Measurements from ENCODE around the gene GID8. TPM values are rescaled to one million over a fixed set of nuclear protein-coding genes. Genes with fewer than 3 reads are reported as not detected.

GID8 gene
- total and polyA plus RNA-seq, 2 of the 13 experiments (the other 11 are each of a cell fraction or from before 2014, with no cell fraction given), result 39.6 to 59.8 TPM

DNA sequence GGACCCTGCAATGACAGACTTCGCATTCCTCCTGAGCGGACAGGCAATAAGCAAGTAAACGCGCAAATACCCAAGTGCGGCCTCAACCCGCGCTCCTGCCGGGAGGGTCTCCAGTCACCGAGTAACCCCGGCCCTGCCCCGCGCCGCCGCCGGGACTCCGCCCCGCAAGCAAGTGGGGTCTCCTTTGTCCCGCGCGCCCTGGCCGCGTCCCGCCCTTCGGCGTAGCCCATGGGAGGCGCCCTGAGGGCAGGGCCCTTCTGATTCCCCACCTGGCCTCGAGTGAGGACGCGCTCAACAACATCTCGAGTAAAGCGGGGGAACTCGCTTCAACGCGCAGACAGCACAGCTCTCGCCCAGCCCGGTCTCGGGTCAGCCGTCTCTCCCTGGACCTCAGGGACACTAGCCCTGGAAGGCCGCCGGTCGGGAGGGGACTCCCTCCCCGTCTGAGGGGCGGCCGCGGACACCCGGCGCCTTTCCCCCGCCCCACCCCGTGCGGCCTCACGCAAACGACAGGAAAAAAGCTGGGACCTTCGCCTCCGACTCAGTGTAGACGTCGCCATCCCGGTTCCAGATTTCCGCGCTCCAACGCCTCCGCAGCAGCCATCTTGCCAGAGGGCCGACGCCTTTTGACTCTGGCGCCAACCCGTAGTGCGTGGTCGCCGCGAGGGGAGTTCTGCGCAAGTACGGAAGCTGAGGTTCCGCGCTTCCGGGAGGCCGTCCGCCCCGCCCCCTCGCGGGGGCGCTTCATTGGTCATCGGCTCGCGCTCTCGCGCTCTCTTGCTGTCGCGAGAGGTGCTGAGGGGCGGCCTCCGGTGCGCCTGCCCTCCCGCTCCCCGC is 461 bp upstream of the GID8 start (continued):
- TF ChIP-seq, protein P1, sequence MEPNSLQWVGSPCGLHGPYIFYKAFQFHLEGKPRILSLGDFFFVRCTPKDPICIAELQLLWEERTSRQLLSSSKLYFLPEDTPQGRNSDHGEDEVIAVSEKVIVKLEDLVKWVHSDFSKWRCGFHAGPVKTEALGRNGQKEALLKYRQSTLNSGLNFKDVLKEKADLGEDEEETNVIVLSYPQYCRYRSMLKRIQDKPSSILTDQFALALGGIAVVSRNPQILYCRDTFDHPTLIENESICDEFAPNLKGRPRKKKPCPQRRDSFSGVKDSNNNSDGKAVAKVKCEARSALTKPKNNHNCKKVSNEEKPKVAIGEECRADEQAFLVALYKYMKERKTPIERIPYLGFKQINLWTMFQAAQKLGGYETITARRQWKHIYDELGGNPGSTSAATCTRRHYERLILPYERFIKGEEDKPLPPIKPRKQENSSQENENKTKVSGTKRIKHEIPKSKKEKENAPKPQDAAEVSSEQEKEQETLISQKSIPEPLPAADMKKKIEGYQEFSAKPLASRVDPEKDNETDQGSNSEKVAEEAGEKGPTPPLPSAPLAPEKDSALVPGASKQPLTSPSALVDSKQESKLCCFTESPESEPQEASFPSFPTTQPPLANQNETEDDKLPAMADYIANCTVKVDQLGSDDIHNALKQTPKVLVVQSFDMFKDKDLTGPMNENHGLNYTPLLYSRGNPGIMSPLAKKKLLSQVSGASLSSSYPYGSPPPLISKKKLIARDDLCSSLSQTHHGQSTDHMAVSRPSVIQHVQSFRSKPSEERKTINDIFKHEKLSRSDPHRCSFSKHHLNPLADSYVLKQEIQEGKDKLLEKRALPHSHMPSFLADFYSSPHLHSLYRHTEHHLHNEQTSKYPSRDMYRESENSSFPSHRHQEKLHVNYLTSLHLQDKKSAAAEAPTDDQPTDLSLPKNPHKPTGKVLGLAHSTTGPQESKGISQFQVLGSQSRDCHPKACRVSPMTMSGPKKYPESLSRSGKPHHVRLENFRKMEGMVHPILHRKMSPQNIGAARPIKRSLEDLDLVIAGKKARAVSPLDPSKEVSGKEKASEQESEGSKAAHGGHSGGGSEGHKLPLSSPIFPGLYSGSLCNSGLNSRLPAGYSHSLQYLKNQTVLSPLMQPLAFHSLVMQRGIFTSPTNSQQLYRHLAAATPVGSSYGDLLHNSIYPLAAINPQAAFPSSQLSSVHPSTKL (CRISPR knock-in tag; IDR thresholded peaks at IDR 0.05), result peak; percentile 57; the same call in 1 of the 2 replicates
- TF ChIP-seq SOX6 (IDR thresholded peaks at IDR 0.05), result no peak
- peak; percentile 60 for TF ChIP-seq SOX6 (CRISPR knock-in tag; IDR thresholded peaks at IDR 0.05)
- no peak for TF ChIP-seq GTF2F1 (IDR thresholded peaks at IDR 0.05; ENCODE audit: low read length)
- peak; percentile 91 for TF ChIP-seq ZNF772 (CRISPR knock-in tag; IDR thresholded peaks at IDR 0.05)
- TF ChIP-seq ZSCAN29 (CRISPR knock-in tag; conservative IDR thresholded peaks at IDR 0.05), result peak; percentile 95
- TF ChIP-seq ZNF605 (CRISPR knock-in tag; IDR thresholded peaks at IDR 0.05), result peak; percentile 96
- TF ChIP-seq, protein P2, sequence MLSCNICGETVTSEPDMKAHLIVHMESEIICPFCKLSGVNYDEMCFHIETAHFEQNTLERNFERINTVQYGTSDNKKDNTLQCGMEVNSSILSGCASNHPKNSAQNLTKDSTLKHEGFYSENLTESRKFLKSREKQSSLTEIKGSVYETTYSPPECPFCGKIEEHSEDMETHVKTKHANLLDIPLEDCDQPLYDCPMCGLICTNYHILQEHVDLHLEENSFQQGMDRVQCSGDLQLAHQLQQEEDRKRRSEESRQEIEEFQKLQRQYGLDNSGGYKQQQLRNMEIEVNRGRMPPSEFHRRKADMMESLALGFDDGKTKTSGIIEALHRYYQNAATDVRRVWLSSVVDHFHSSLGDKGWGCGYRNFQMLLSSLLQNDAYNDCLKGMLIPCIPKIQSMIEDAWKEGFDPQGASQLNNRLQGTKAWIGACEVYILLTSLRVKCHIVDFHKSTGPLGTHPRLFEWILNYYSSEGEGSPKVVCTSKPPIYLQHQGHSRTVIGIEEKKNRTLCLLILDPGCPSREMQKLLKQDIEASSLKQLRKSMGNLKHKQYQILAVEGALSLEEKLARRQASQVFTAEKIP (CRISPR knock-in tag; IDR thresholded peaks at IDR 0.05; ENCODE audit: borderline replicate concordance), result no peak
- no peak for TF ChIP-seq NFE2L1 (CRISPR knock-in tag; IDR thresholded peaks at IDR 0.05; ENCODE audit: borderline replicate concordance)
- TF ChIP-seq SOX5 (CRISPR knock-in tag; IDR thresholded peaks at IDR 0.05; ENCODE audit: borderline replicate concordance), result peak; percentile 66; the same call in 1 of the 2 replicates
- TF ChIP-seq ELF4 (CRISPR knock-in tag; IDR thresholded peaks at IDR 0.05; ENCODE audit: borderline replicate concordance), result peak; percentile 92
- peak; percentile 98 for TF ChIP-seq ZNF790 (CRISPR knock-in tag; IDR thresholded peaks at IDR 0.05; ENCODE audit: borderline replicate concordance)
- no peak; the same call in 1 of the 2 replicates for TF ChIP-seq ZNF839 (CRISPR knock-in tag; IDR thresholded peaks at IDR 0.05; ENCODE audit: borderline replicate concordance)
- TF ChIP-seq KAT8 (CRISPR knock-in tag; IDR thresholded peaks at IDR 0.05), result peak; percentile 98
- TF ChIP-seq ZBTB38 (CRISPR knock-in tag; IDR thresholded peaks at IDR 0.05), result peak; percentile 90
- peak; percentile 88 for TF ChIP-seq AGO1 (IDR thresholded peaks at IDR 0.05; ENCODE audit: low read depth, low read length, poor library complexity, severe bottlenecking)
- peak; percentile 56 for TF ChIP-seq FOSL2 (CRISPR knock-in tag; IDR thresholded peaks at IDR 0.05)
- TF ChIP-seq, protein P3, sequence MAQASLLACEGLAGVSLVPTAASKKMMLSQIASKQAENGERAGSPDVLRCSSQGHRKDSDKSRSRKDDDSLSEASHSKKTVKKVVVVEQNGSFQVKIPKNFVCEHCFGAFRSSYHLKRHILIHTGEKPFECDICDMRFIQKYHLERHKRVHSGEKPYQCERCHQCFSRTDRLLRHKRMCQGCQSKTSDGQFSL (CRISPR knock-in tag; IDR thresholded peaks at IDR 0.05), result peak; percentile 59; the same call in 1 of the 2 replicates
- TF ChIP-seq ZFP37 (CRISPR knock-in tag; IDR thresholded peaks at IDR 0.05; ENCODE audit: borderline replicate concordance), result peak; percentile 90
- TF ChIP-seq, protein P4, sequence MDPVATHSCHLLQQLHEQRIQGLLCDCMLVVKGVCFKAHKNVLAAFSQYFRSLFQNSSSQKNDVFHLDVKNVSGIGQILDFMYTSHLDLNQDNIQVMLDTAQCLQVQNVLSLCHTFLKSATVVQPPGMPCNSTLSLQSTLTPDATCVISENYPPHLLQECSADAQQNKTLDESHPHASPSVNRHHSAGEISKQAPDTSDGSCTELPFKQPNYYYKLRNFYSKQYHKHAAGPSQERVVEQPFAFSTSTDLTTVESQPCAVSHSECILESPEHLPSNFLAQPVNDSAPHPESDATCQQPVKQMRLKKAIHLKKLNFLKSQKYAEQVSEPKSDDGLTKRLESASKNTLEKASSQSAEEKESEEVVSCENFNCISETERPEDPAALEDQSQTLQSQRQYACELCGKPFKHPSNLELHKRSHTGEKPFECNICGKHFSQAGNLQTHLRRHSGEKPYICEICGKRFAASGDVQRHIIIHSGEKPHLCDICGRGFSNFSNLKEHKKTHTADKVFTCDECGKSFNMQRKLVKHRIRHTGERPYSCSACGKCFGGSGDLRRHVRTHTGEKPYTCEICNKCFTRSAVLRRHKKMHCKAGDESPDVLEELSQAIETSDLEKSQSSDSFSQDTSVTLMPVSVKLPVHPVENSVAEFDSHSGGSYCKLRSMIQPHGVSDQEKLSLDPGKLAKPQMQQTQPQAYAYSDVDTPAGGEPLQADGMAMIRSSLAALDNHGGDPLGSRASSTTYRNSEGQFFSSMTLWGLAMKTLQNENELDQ (CRISPR knock-in tag; IDR thresholded peaks at IDR 0.05; ENCODE audit: borderline replicate concordance), result 0 out of 2 replicates have a peak, but pooled peaks have one; percentile 43
- no peak for TF ChIP-seq IKZF1 (IDR thresholded peaks at IDR 0.05)
